ENCODE data around the gene CHRNA5. TPM values are rescaled to one million over a fixed set of nuclear protein-coding genes. Genes with fewer than 3 reads are reported as not detected.

CHRNA5 gene
- total RNA-seq, 2 donors from 2014 or later = 9.7 to 10.3 TPM

DNA sequence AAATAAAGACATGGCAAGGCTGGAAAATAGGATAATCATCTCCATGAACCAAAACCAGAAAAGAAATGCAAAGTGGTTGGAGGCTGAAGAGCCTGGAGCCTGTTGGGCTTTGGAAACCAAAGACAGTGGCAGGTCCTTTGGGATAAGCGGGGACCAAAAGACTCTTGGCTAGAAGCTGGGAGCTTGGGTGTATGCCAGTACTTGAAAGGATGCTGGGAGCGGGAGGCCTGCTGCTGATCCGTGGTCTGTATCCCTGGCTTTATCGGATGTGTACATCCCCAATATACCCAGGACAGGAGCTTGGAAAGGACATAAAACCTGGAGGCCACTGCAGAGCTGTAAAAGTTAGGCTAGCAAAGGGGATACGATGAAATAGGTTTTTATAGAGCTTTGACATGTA, 77.0 kb downstream of the CHRNA5 start:
- no peak for DNase-seq
- H3K4me3 ChIP-seq = no peak overlapping the region
- no peaks in the 10 kb centered on the region for H3K36me3 ChIP-seq
- H3K27me3 ChIP-seq = peaks cover 5% of the 10 kb centered on the region
- H3K9ac ChIP-seq (ENCODE audit: low read depth in 2 of 2, low read length in 2 of 2) = no peak overlapping the region
- TF ChIP-seq, protein P1, sequence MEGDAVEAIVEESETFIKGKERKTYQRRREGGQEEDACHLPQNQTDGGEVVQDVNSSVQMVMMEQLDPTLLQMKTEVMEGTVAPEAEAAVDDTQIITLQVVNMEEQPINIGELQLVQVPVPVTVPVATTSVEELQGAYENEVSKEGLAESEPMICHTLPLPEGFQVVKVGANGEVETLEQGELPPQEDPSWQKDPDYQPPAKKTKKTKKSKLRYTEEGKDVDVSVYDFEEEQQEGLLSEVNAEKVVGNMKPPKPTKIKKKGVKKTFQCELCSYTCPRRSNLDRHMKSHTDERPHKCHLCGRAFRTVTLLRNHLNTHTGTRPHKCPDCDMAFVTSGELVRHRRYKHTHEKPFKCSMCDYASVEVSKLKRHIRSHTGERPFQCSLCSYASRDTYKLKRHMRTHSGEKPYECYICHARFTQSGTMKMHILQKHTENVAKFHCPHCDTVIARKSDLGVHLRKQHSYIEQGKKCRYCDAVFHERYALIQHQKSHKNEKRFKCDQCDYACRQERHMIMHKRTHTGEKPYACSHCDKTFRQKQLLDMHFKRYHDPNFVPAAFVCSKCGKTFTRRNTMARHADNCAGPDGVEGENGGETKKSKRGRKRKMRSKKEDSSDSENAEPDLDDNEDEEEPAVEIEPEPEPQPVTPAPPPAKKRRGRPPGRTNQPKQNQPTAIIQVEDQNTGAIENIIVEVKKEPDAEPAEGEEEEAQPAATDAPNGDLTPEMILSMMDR (IDR thresholded peaks at IDR 0.05) = no peak
- no peaks in the 10 kb centered on the region for H3K9me3 ChIP-seq
- peaks cover 3% of the 10 kb centered on the region for H3K4me1 ChIP-seq
- no peak overlapping the region for H3K27ac ChIP-seq
- intact Hi-C loops (cut with DNase I) = no loop called here

Other genes starting within 250 kb of the CHRNA5 start
- 1 to 10 TPM; 1.3 to 1.5 TPM for gene CRABP1, start 225.2 kb upstream of the CHRNA5 start, total RNA-seq
- 10 to 100 TPM; 52.4 to 59.9 TPM for gene IREB2, start 127.3 kb upstream of the CHRNA5 start, total RNA-seq
- gene HYKK, start 57.9 kb upstream of the CHRNA5 start, total RNA-seq = 1 to 10 TPM; 7.2 to 7.6 TPM
- 100 to 1,000 TPM; 160 to 212 TPM for gene PSMA4, start 25.1 kb upstream of the CHRNA5 start, total RNA-seq
- gene CHRNA3, start 55.5 kb downstream of the CHRNA5 start, total RNA-seq = 1 to 10 TPM; 2.0 to 3.5 TPM
- under 1 TPM in 1 of 2 donors, not detected in 1; 0.24 TPM for gene CHRNB4, start 75.7 kb downstream of the CHRNA5 start, total RNA-seq
- 1 to 10 TPM; 1.6 to 1.8 TPM for gene ADAMTS7, start 245.9 kb downstream of the CHRNA5 start, total RNA-seq

Data from colonic mucosa (tissue), 4 donors.